Stimulated activated CD4-positive, alpha-beta T cell treated with anti-CD3 and anti-CD28 coated beads, Interleukin-15, amount 100 ng/mL, for 24 hours (primary cell): ENCODE results near the gene ACOX2.

Experiments used
- DNase-seq: peaks from one replicate; pipeline ENCODE4 v3.0.0-alpha.2; 2020

The ACOX2 gene

GRCh38 chr3:58470363-58471024 lies 66.5 kb downstream of the ACOX2 start:
- DNase-seq: no peak

- DNase-seq: no peak
Measured at GRCh38 chr3:58469096-58469495, 67.9 kb downstream of the ACOX2 start.

GRCh38 chr3:58466899-58467563 lies 70.0 kb downstream of the ACOX2 start:
- no peak for DNase-seq

- DNase-seq: peak; percentile 38
Measured at GRCh38 chr3:58464866-58465265, 72.1 kb downstream of the ACOX2 start.

GRCh38 chr3:58463942-58464271 lies 73.1 kb downstream of the ACOX2 start:
- DNase-seq: no peak

GRCh38 chr3:58463181-58463941 lies 73.6 kb downstream of the ACOX2 start:
- DNase-seq: peak; percentile 88

GRCh38 chr3:58462829-58463180 lies 74.2 kb downstream of the ACOX2 start:
- DNase-seq: no peak

GRCh38 chr3:58459160-58459559 lies 77.8 kb downstream of the ACOX2 start:
- no peak for DNase-seq
